K562 (cell line): ENCODE results near the gene KIF19. TPM values are rescaled to one million over a fixed set of nuclear protein-coding genes. Genes with fewer than 3 reads are reported as not detected.

Experiments used
- ADNP ChIP-seq: fragments of 200-800 bp; sonication (Bioruptor generic); IDR thresholded peaks from 2 replicates; pipeline ENCODE4 v1.6.1; 2016; ENCODE audit warnings: missing genetic modification characterization, missing compliant biosample characterization
- ARID2 ChIP-seq: fragments of 450-650 bp; IDR thresholded peaks from 2 replicates; pipeline ENCODE4 v1.6.1; 2017; ENCODE audit warnings: antibody characterized with exemption, mild to moderate bottlenecking
- CBFA2T2 ChIP-seq: fragments of 450-650 bp; conservative IDR thresholded peaks from 2 replicates; pipeline ENCODE4 v1.6.1; 2017; ENCODE audit warnings: mild to moderate bottlenecking
- CBFA2T3 ChIP-seq: fragments of 450-650 bp; IDR thresholded peaks from 2 replicates; pipeline ENCODE4 v1.6.1; 2017
- CC2D1A ChIP-seq: fragments of 450-650 bp; IDR thresholded peaks from 2 replicates; pipeline ENCODE4 v1.6.1; 2017; ENCODE audit warnings: mild to moderate bottlenecking
- CTCF ChIP-seq, 3 experiments: IDR thresholded peaks in 2 of 3; conservative IDR thresholded peaks in 1 of 3; 2 replicates each; pipeline ENCODE4 v1.5.1; 2011 to 2012; ENCODE audit warnings: low read length in 3 of 3, mild to moderate bottlenecking in 3 of 3, control low read depth in 2 of 3, improper control_type of control experiment in 1 of 3, inconsistent platforms in 1 of 3, low read depth in 1 of 3, mixed read lengths in 1 of 3, moderate library complexity in 1 of 3; ENCODE audit not compliant: insufficient read depth in 2 of 3
- DEAF1 ChIP-seq: fragments of 450-650 bp; formaldehyde crosslinking; IDR thresholded peaks from 2 replicates; pipeline ENCODE4 v1.4.0; 2020; ENCODE audit warnings: mild to moderate bottlenecking, moderate library complexity
- GABPB1 ChIP-seq: sonication (generic); formaldehyde crosslinking; IDR thresholded peaks from 2 replicates; pipeline ENCODE4 v1.8.0; 2022; ENCODE audit warnings: mild to moderate bottlenecking, missing genetic modification reagents
- MAZ ChIP-seq, 2 experiments: fragments of 450-650 bp in 1 of 2; sonication (generic) in 1 of 2; formaldehyde crosslinking; IDR thresholded peaks in 1 of 2; conservative IDR thresholded peaks in 1 of 2; 2 replicates each; pipeline versions ENCODE4 v1.4.0 to v1.5.0; 2020; ENCODE audit warnings: mild to moderate bottlenecking in 1 of 2, missing genetic modification reagents in 1 of 2
- NKRF ChIP-seq: fragments of 450-650 bp; IDR thresholded peaks from 2 replicates; pipeline ENCODE4 v1.6.1; 2016; ENCODE audit warnings: borderline replicate concordance
- RBM14 ChIP-seq: fragments of 200-400 bp; formaldehyde crosslinking; IDR thresholded peaks from 2 replicates; pipeline ENCODE4 v1.6.1; 2018; ENCODE audit warnings: low read depth, mild to moderate bottlenecking, low read length, moderate library complexity, borderline replicate concordance; ENCODE audit not compliant: insufficient read depth
- REST ChIP-seq, 2 experiments: fragments of 450-650 bp; formaldehyde crosslinking in 1 of 2; IDR thresholded peaks; 2 replicates each; pipeline versions ENCODE4 v1.4.0 to v1.6.1; 2014 to 2020; ENCODE audit warnings: mild to moderate bottlenecking in 2 of 2, borderline replicate concordance in 1 of 2, low read depth in 1 of 2
- SIRT6 ChIP-seq: IDR thresholded peaks from one replicate; pipeline ENCODE4 v1.6.1; 2012; ENCODE audit warnings: low read depth, mild to moderate bottlenecking, control low read depth, inconsistent platforms, low read length, moderate library complexity
- SP1 ChIP-seq: sonication (generic); formaldehyde crosslinking; IDR thresholded peaks from 2 replicates; pipeline ENCODE4 v1.8.1; 2022; ENCODE audit warnings: mild to moderate bottlenecking, missing genetic modification reagents
- polyA plus RNA-seq, 8 experiments: library from polyadenylated mRNA; depleted of rRNA in 4 of 8; stranded (reverse) in 5 of 8; unstranded in 3 of 8; fragments of >200 nt; fragmentation: Nextera tagmentation in 2 of 8; fragmentation: Illumina TruSeq in 1 of 8; extraction: Ambion mirVana in 2 of 8; extraction: Trizol in 1 of 8; gene quantifications; 2 replicates each; pipeline versions ENCODE4 v1.2.1 to v1.2.3, GENCODE V29; 2011 to 2014; ENCODE audit warnings: inconsistent platforms in 1 of 8, missing spikeins in 1 of 8
- total RNA-seq, 7 experiments: library from RNA; depleted of rRNA in 6 of 7; stranded (reverse); fragments of >200 nt in 6 of 7; fragmentation: Illumina TruSeq in 2 of 7; extraction: Trizol in 2 of 7; gene quantifications; 2 replicates each; pipeline versions ENCODE4 v1.2.1 to v1.2.3, GENCODE V29; 2011 to 2021; ENCODE audit warnings: low replicate concordance in 1 of 7

The KIF19 gene
- total and polyA plus RNA-seq, 9 of the 15 experiments (the other 6 are each of a cell fraction or from before 2014, with no cell fraction given): 0.10 TPM; not detected in 8

- TF ChIP-seq REST (IDR thresholded peaks at IDR 0.05; ENCODE audit: borderline replicate concordance) (peak; percentile 91), REST (CRISPR knock-in tag; IDR thresholded peaks at IDR 0.05; ENCODE audit: low read depth) (no peak), SP1 (CRISPR knock-in tag) (peak; percentile 80), DEAF1 (CRISPR knock-in tag) (peak; percentile 97), NKRF (no peak), MAZ (CRISPR knock-in tag; conservative IDR thresholded peaks at IDR 0.05 in 1 of 2, IDR thresholded peaks at IDR 0.05 in 1 of 2) (peak; percentile 61 to 75), CBFA2T3 (no peak), RBM14 (no peak), GABPB1 (CRISPR knock-in tag) (peak; percentile 51), ADNP (no peak), ARID2 (peak; percentile 70; the same call in 1 of the 2 replicates), CC2D1A (peak; percentile 66; the same call in 1 of the 2 replicates), SIRT6 (no peak), CBFA2T2 (no peak), CTCF (IDR thresholded peaks at IDR 0.05 in 2 of 3, conservative IDR thresholded peaks at IDR 0.05 in 1 of 3; ENCODE audit: insufficient read depth in 2 of 3, low read depth in 1 of 3, low read length in 3 of 3) (peak; percentile 91 to 95 (median 95))
These were observed 53.6 kb downstream of the KIF19 start (continued) for GRCh38 chr17:74379495-74380085.
